Heart right ventricle (tissue), 16 donors: ENCODE measurements around the gene SLC9A5. TPM values are rescaled to one million over a fixed set of nuclear protein-coding genes. Genes with fewer than 3 reads are reported as not detected.
A peak's percentile ranks its signal among the peaks of the same experiment; 100 is the strongest.

Experiments used
- ATAC-seq, 8 donors: fragments of 200-7000 bp; cut with Tn5 transposase; one replicate each; pipeline ENCODE4 v1.9.1; 2020; ENCODE audit warnings: mild to moderate bottlenecking in 8 of 8, moderate library complexity in 8 of 8, moderate number of reproducible peaks in 1 of 8
- DNase-seq, 2 donors: peaks; one replicate each; pipeline ENCODE4 v3.0.0-alpha.2; 2020
- H3K27ac ChIP-seq, 10 donors: fragments of 200-600 bp; sonication (generic) in 2 of 10; one replicate each; pipeline versions ENCODE4 v1.5.0 to v1.8.0; 2020 to 2022; ENCODE audit warnings: mild to moderate bottlenecking in 3 of 10
- H3K27me3 ChIP-seq, 7 donors: fragments of 200-600 bp; one replicate each; pipeline ENCODE4 v1.8.0; 2021 to 2022; ENCODE audit warnings: mild to moderate bottlenecking in 2 of 7
- H3K36me3 ChIP-seq, 9 donors: fragments of 200-600 bp; sonication (generic) in 1 of 9; one replicate each; pipeline versions ENCODE4 v1.5.0 to v1.8.0; 2020 to 2022; ENCODE audit warnings: mild to moderate bottlenecking in 2 of 9
- H3K4me1 ChIP-seq, 9 donors: fragments of 200-600 bp; sonication (generic) in 1 of 9; one replicate each; pipeline versions ENCODE4 v1.5.0 to v1.8.0; 2020 to 2022; ENCODE audit warnings: mild to moderate bottlenecking in 4 of 9
- H3K4me3 ChIP-seq, 10 donors: fragments of 200-600 bp; sonication (generic) in 2 of 10; one replicate each; pipeline versions ENCODE4 v1.5.0 to v1.8.0; 2020 to 2022; ENCODE audit warnings: mild to moderate bottlenecking in 7 of 10, moderate library complexity in 2 of 10
- H3K9me3 ChIP-seq, 11 donors: fragments of 200-600 bp in 10 of 11; sonication (generic) in 2 of 11; one replicate each; pipeline versions ENCODE4 v1.5.0 to v1.8.0; 2013 to 2022; ENCODE audit warnings: mild to moderate bottlenecking in 2 of 11, control low read depth in 1 of 11, moderate library complexity in 1 of 11
- WGBS, 2 donors: extraction: QIAGEN DNeasy Blood & Tissue Kit; methylation state at CpG; one replicate each; pipeline ENCODE4 v1.1.7; 2013; ENCODE audit warnings: inconsistent platforms in 1 of 2; 5-methylcytosine and 5-hydroxymethylcytosine counted together
- intact Hi-C, 10 donors: fragments of 100-400 bp; cut with DNase I; formaldehyde crosslinking; loops; one replicate each; pipeline versions ENCODE4 v1.11.1 to v1.14.2; 2022
- polyA plus RNA-seq, 2 donors: library from polyadenylated mRNA; stranded (reverse); fragments of 200-250 nt; gene quantifications; one replicate each; pipeline ENCODE4 v1.2.3, GENCODE V29; 2013
- total RNA-seq, 10 donors: library from RNA; stranded (reverse); fragmentation: NEBNext Ultra II Directional in 3 of 10; extraction: Animal tissue kit (Norgen Biotek cat#: 25700) in 3 of 10; gene quantifications; one replicate each; pipeline versions ENCODE4 v1.2.1 to v1.2.4, GENCODE V29; 2021 to 2023
- TF ChIP-seq, protein P1 (sequence below), 9 donors: fragments of 200-600 bp; sonication (generic) in 2 of 9; IDR thresholded peaks; one replicate each; pipeline versions ENCODE4 v1.5.0 to v1.8.0; 2021 to 2022; ENCODE audit warnings: antibody characterized with exemption in 9 of 9, mild to moderate bottlenecking in 5 of 9, moderate library complexity in 1 of 9
- donor health status: Arrhythmogenic right ventricular cardiomyopathy.
- donor health status: ischemic (EF 13 %, LVEDD 7.1; RV severe dilation, severe dysfunction).
- donor health status: healthy with polysubstance abuse.
- donor health status: DM: no; HTN: yes; CAD: no.
- donor health status: DM: no; HTN: no; CAD: no.
- donor health status: ischemic (EF 25% LVEDD 6.9; RV normal size, moderate dysfunction).
- donor health status: ischemic (EF 25% LVEDD 5.7; RV mildly dilated, moderate dysfunction).
- donor health status: healthy.
- donor health status: DM: yes; HTN: yes; CAD: no.
- donor health status: Ischemic cardiomyopathy.
- donor health status: ischemic (EF 35%, LVEDD 5.7; RV mildly dilated, moderate dysfunction).
- donor health status: nonischemic (EF 11% LVEDD 7.7; RV severe dilation, severe dysfunction).
- donor health status: DM: yes; HTN: yes; CAD: no.
- donor health status: PGD.
- donor health status: ischemic (EF 29% LVEDD 5.4; RV normal size, mild dysfunction).
- donor health status: nonischemic (EF 23%, LVEDD 6.1; RV moderate dilation, normal function).

Gene SLC9A5
- total and polyA plus RNA-seq, 12 donors, result 0.26 to 2.4 (median 1.0) TPM

DNA sequence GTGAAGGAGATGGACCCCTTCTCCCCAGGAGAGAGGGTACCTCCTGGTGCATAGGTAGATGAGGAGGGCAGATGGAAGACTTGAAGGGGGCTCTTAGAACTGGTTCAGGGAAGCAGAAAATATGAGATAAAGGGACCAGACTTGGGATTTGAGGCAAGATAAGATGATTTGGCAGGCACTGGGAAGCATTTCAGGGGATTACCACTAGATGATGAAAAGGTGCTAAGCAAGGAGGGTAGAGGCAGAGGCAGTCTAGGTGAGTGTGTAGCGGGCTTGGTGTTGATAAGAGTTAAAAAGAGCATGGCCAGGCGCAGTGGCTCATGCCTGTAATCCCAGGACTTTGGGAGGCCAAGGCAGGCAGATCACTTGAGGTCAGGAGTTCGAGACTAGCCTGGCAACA, 14.4 kb downstream of the SLC9A5 start:
- Histone ChIP-seq H3K27me3 (peaks cover 0 to 5% (median 0%) of the 10 kb centered on the region in 7 donors), H3K4me1 (peaks cover 0 to 11% (median 0%) of the 10 kb centered on the region in 9 donors), H3K36me3 (no peaks in the 10 kb centered on the region), H3K9me3 (no peaks in the 10 kb centered on the region), H3K4me3 (no peak overlapping the region), H3K27ac (no peak overlapping the region)
- intact Hi-C loops, result loop anchor here in 3 of 10 donors (5.0 to 10.0 kb wide), 3 partner anchors 132 to 142 kb away; partner anchors contain the start of gene TPPP3 (in 1 of the 3)
- TF ChIP-seq, protein P1, sequence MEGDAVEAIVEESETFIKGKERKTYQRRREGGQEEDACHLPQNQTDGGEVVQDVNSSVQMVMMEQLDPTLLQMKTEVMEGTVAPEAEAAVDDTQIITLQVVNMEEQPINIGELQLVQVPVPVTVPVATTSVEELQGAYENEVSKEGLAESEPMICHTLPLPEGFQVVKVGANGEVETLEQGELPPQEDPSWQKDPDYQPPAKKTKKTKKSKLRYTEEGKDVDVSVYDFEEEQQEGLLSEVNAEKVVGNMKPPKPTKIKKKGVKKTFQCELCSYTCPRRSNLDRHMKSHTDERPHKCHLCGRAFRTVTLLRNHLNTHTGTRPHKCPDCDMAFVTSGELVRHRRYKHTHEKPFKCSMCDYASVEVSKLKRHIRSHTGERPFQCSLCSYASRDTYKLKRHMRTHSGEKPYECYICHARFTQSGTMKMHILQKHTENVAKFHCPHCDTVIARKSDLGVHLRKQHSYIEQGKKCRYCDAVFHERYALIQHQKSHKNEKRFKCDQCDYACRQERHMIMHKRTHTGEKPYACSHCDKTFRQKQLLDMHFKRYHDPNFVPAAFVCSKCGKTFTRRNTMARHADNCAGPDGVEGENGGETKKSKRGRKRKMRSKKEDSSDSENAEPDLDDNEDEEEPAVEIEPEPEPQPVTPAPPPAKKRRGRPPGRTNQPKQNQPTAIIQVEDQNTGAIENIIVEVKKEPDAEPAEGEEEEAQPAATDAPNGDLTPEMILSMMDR (IDR thresholded peaks at IDR 0.05), result no peak
- no peak for ATAC-seq
- WGBS, 2 donors, result 83 to 93% methylated on average over 3 of the region's 3 CpGs
- no peak for DNase-seq

DNA sequence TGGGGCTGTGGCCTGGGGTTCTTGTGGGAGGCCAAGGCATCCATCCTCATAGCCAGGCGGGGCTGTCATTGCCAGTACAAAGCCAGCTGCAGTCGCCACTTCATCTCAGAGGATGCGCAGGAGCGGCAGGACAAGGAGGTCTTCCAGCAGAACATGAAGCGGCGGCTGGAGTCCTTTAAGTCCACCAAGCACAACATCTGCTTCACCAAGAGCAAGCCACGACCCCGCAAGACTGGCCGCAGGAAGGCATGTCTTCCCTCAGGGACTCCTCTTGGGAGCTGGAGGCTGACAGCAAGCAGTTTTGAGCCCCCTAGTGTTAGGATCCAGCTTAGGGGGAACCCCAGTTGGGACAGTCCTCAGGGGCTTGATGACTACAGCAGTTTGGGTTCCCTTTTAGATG, 15.5 kb downstream of the SLC9A5 start:
- Histone ChIP-seq H3K27ac (no peak overlapping the region), H3K9me3 (no peaks in the 10 kb centered on the region), H3K4me3 (no peak overlapping the region), H3K36me3 (no peaks in the 10 kb centered on the region), H3K4me1 (peaks cover 0 to 17% (median 0%) of the 10 kb centered on the region in 9 donors), H3K27me3 (peaks cover 0 to 5% (median 0%) of the 10 kb centered on the region in 7 donors)
- no peak for ATAC-seq
- intact Hi-C loops, result loop anchor here in 3 of 10 donors (5.0 to 10.0 kb wide), 3 partner anchors 131 to 141 kb away; partner anchors contain the start of gene TPPP3 (in 1 of the 3)
- WGBS, 2 donors, result 78 to 81% methylated on average over 9 of the region's 9 CpGs
- DNase-seq, result no peak
- TF ChIP-seq, protein P1 (IDR thresholded peaks at IDR 0.05), result peak in 2 of 9 donors; percentile 13

DNA sequence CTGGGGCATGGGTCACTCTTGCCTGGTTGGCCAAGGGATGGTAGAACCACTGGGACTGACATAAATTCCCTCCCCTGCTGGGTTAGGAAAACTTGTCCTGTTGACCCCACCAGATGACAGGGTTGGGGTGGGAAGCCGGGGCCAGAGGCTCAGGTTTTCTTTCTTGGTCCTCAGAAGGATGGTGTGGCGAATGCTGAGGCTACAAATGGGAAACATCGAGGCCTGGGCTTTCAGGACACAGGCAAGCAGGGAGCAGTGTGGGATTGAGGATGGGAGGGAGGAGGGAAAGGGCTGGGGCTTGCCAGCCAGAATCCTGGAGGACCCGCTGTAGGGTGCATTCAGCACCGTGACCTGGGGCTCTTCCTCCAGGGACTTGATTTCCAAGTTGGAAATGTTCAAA, 16.1 kb downstream of the SLC9A5 start:
- peaks cover 0 to 5% (median 0%) of the 10 kb centered on the region in 7 donors for H3K27me3 ChIP-seq
- H3K4me3 ChIP-seq, result no peak overlapping the region
- TF ChIP-seq, protein P1 (IDR thresholded peaks at IDR 0.05), result no peak
- DNase-seq (no peak), ATAC-seq (no peak)
- intact Hi-C loops, result loop anchor here in 3 of 10 donors (5.0 to 10.0 kb wide), 3 partner anchors 130 to 140 kb away; partner anchors contain the start of gene TPPP3 (in 1 of the 3)
- H3K9me3 ChIP-seq, result no peaks in the 10 kb centered on the region
- 88 to 89% methylated on average over 5 of the region's 5 CpGs for WGBS, 2 donors
- H3K4me1 ChIP-seq, result peaks cover 0 to 17% (median 0%) of the 10 kb centered on the region in 9 donors
- no peak overlapping the region for H3K27ac ChIP-seq
- no peaks in the 10 kb centered on the region for H3K36me3 ChIP-seq

DNA sequence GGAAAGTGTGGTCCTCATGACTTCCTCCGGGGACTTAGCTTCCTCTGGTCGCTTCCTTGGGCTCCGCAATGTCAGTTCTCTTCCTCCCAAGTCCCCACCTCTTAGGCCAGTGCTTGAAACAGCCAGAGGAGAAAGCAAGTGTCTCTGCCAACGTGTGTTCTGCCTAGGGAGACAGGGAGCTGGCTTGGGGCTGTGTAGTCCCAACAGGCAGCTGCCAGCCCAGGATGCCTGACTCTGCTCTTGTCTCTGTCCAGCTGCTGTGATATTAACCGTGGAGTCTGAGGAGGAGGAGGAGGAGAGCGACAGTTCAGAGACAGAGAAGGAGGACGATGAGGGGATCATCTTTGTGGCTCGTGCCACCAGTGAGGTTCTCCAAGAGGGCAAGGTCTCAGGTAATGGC, 17.1 kb downstream of the SLC9A5 start:
- ATAC-seq, result no peak
- no peak for DNase-seq
- no peaks in the 10 kb centered on the region for H3K9me3 ChIP-seq
- peaks cover 0 to 12% (median 0%) of the 10 kb centered on the region in 9 donors for H3K4me1 ChIP-seq
- H3K4me3 ChIP-seq, result no peak overlapping the region
- H3K27ac ChIP-seq, result no peak overlapping the region
- WGBS, 2 donors, result 66 to 68% methylated on average over 8 of the region's 8 CpGs
- intact Hi-C loops, result loop anchor here in 2 of 10 donors (10.0 kb wide), 2 partner anchors 129 to 139 kb away; partner anchors contain the start of gene TPPP3 (in 1 of the 2)
- H3K36me3 ChIP-seq, result no peaks in the 10 kb centered on the region
- H3K27me3 ChIP-seq, result peaks cover 0 to 5% (median 0%) of the 10 kb centered on the region in 7 donors
- TF ChIP-seq, protein P1 (IDR thresholded peaks at IDR 0.05), result no peak
